ENCODE results near the gene DMRT1. TPM values are rescaled to one million over a fixed set of nuclear protein-coding genes. Genes with fewer than 3 reads are reported as not detected.
"Not testable (repeated sequence)": the region's sequence is repeated elsewhere in the genome, so short reads cannot be mapped to it uniquely, and the experiment has no call there.

The DMRT1 gene
- total and polyA plus RNA-seq, 2 donors (not counting 1 experiment from before 2014, with no cell fraction given), result not detected

DNA sequence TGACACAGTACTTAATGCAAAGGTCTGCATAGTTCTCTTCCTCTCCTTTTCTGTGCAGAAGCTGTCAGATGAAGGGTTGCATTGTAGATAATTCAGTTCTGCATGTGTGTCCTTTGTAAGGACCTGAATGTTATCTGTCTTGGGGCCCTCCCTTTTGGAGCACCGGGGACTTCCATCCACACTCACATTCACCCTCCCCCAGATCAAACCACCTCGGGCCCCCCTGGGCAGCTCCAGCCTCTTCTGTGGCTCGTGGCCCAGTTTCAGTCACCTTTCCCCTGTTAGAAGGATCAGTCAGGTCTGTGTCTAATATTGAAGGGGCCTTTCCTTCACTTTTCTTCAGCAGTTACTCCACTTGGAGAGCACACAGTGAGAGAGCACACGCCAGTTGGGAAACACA lies 11.0 kb downstream of the DMRT1 start:
- Histone ChIP-seq H3K79me2 (ENCODE audit: control insufficient read depth, insufficient read depth, low read length) (no peaks in the 10 kb centered on the region), H3K27ac (ENCODE audit: insufficient read depth, low read length) (no peak overlapping the region), H3K4me1 (ENCODE audit: control insufficient read depth, extremely low read depth, insufficient read depth, low read length) (no peaks in the 10 kb centered on the region), H3K4me3 (replicated peaks in 1 of 4; ENCODE audit: control extremely low read depth in 1 of 4, insufficient read depth in 1 of 4, low read depth in 3 of 4, low read length in 4 of 4) (no peak overlapping the region), H3K9ac (ENCODE audit: insufficient read depth, low read length) (no peak overlapping the region), H2AFZ (ENCODE audit: low read length) (no peak overlapping the region), H3K27me3 (ENCODE audit: control insufficient read depth, insufficient read depth, low read length) (no peaks in the 10 kb centered on the region), H4K20me1 (ENCODE audit: control insufficient read depth, extremely low read depth, insufficient read depth, low read length) (no peaks in the 10 kb centered on the region), H3K4me2 (ENCODE audit: extremely low read depth, insufficient read depth, low read length) (no peak overlapping the region), H3K9me3 (ENCODE audit: control insufficient read depth, insufficient read depth, low read depth, low read length) (no peaks in the 10 kb centered on the region), H3K36me3 (ENCODE audit: control insufficient read depth, insufficient read depth, low read length) (no peaks in the 10 kb centered on the region)
- no peak for TF ChIP-seq EZH2 (IDR thresholded peaks at IDR 0.05; ENCODE audit: low read length, missing control alignments)
- TF ChIP-seq, protein P1, sequence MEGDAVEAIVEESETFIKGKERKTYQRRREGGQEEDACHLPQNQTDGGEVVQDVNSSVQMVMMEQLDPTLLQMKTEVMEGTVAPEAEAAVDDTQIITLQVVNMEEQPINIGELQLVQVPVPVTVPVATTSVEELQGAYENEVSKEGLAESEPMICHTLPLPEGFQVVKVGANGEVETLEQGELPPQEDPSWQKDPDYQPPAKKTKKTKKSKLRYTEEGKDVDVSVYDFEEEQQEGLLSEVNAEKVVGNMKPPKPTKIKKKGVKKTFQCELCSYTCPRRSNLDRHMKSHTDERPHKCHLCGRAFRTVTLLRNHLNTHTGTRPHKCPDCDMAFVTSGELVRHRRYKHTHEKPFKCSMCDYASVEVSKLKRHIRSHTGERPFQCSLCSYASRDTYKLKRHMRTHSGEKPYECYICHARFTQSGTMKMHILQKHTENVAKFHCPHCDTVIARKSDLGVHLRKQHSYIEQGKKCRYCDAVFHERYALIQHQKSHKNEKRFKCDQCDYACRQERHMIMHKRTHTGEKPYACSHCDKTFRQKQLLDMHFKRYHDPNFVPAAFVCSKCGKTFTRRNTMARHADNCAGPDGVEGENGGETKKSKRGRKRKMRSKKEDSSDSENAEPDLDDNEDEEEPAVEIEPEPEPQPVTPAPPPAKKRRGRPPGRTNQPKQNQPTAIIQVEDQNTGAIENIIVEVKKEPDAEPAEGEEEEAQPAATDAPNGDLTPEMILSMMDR (conservative IDR thresholded peaks at IDR 0.05 in 1 of 2, IDR thresholded peaks at IDR 0.05 in 1 of 2; ENCODE audit: low read depth in 1 of 2, low read length in 2 of 2), result no peak
- no peak for DNase-seq (ENCODE audit: low read depth in 2 of 2)

DNA sequence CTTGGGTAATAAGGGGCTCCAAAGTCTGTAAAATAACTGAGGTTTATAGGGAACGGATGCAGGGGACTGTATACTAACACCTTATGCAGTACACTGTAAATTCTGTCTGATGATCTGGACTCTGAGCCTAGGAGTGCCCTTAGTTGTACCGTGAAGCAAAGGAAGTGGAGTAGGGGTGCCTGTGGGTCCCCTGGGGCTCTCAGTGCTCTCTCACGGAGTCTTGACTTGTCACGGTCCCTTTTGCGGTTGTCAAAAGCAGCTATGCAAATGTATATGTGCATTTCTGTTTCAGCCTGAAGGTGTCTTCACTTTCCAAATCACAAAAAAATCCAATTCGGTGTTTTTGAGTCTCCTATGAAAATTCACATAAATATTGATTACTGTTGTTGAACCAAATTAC lies 17.8 kb downstream of the DMRT1 start:
- H4K20me1 ChIP-seq (ENCODE audit: control insufficient read depth, extremely low read depth, insufficient read depth, low read length), result no peaks in the 10 kb centered on the region
- no peaks in the 10 kb centered on the region for H3K36me3 ChIP-seq (ENCODE audit: control insufficient read depth, insufficient read depth, low read length)
- H3K79me2 ChIP-seq (ENCODE audit: control insufficient read depth, insufficient read depth, low read length), result no peaks in the 10 kb centered on the region
- H3K4me2 ChIP-seq (ENCODE audit: extremely low read depth, insufficient read depth, low read length), result no peak overlapping the region
- no peaks in the 10 kb centered on the region for H3K4me1 ChIP-seq (ENCODE audit: control insufficient read depth, extremely low read depth, insufficient read depth, low read length)
- H2AFZ ChIP-seq (ENCODE audit: low read length), result no peak overlapping the region
- no peak overlapping the region for H3K27ac ChIP-seq (ENCODE audit: insufficient read depth, low read length)
- TF ChIP-seq EZH2 (IDR thresholded peaks at IDR 0.05; ENCODE audit: low read length, missing control alignments), result no peak
- TF ChIP-seq, protein P1 (conservative IDR thresholded peaks at IDR 0.05 in 1 of 2, IDR thresholded peaks at IDR 0.05 in 1 of 2; ENCODE audit: low read depth in 1 of 2, low read length in 2 of 2), result no peak
- no peak overlapping the region for H3K4me3 ChIP-seq (replicated peaks in 1 of 4; ENCODE audit: control extremely low read depth in 1 of 4, insufficient read depth in 1 of 4, low read depth in 3 of 4, low read length in 4 of 4)
- no peak for DNase-seq (ENCODE audit: low read depth in 2 of 2)
- H3K9ac ChIP-seq (ENCODE audit: insufficient read depth, low read length), result no peak overlapping the region
- H3K9me3 ChIP-seq (ENCODE audit: control insufficient read depth, insufficient read depth, low read depth, low read length), result no peaks in the 10 kb centered on the region
- H3K27me3 ChIP-seq (ENCODE audit: control insufficient read depth, insufficient read depth, low read length), result no peaks in the 10 kb centered on the region

DNA sequence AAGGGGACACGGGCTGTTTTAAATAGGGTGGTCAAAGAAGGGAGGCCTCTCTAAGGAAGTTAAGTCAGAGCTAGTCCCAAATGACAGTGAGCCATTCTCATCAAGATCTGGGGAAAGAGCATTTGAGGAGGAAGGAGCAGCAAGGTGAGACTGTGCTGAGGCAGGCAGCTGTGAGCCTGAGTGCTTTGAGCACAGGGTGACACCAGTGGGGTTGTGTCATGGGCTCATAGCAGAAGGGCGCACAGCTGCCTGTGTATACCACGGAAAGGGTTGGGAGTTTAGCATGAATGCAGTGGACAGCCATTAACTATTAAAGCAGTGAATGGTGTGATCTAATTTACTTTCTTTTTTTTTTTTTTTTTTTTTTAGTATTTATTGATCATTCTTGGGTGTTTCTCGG lies 19.2 kb downstream of the DMRT1 start:
- Histone ChIP-seq H4K20me1 (ENCODE audit: control insufficient read depth, extremely low read depth, insufficient read depth, low read length) (no peaks in the 10 kb centered on the region), H3K27me3 (ENCODE audit: control insufficient read depth, insufficient read depth, low read length) (no peaks in the 10 kb centered on the region), H3K4me2 (ENCODE audit: extremely low read depth, insufficient read depth, low read length) (no peak overlapping the region), H3K36me3 (ENCODE audit: control insufficient read depth, insufficient read depth, low read length) (no peaks in the 10 kb centered on the region), H3K4me1 (ENCODE audit: control insufficient read depth, extremely low read depth, insufficient read depth, low read length) (no peaks in the 10 kb centered on the region), H3K9ac (ENCODE audit: insufficient read depth, low read length) (no peak overlapping the region), H3K9me3 (ENCODE audit: control insufficient read depth, insufficient read depth, low read depth, low read length) (no peaks in the 10 kb centered on the region), H3K4me3 (replicated peaks in 1 of 4; ENCODE audit: control extremely low read depth in 1 of 4, insufficient read depth in 1 of 4, low read depth in 3 of 4, low read length in 4 of 4) (no peak overlapping the region), H3K79me2 (ENCODE audit: control insufficient read depth, insufficient read depth, low read length) (no peaks in the 10 kb centered on the region), H2AFZ (ENCODE audit: low read length) (no peak overlapping the region), H3K27ac (ENCODE audit: insufficient read depth, low read length) (no peak overlapping the region)
- no peak for DNase-seq (ENCODE audit: low read depth in 2 of 2)
- TF ChIP-seq EZH2 (IDR thresholded peaks at IDR 0.05; ENCODE audit: low read length, missing control alignments), result no peak
- TF ChIP-seq, protein P1 (conservative IDR thresholded peaks at IDR 0.05 in 1 of 2, IDR thresholded peaks at IDR 0.05 in 1 of 2; ENCODE audit: low read depth in 1 of 2, low read length in 2 of 2), result no peak

DNA sequence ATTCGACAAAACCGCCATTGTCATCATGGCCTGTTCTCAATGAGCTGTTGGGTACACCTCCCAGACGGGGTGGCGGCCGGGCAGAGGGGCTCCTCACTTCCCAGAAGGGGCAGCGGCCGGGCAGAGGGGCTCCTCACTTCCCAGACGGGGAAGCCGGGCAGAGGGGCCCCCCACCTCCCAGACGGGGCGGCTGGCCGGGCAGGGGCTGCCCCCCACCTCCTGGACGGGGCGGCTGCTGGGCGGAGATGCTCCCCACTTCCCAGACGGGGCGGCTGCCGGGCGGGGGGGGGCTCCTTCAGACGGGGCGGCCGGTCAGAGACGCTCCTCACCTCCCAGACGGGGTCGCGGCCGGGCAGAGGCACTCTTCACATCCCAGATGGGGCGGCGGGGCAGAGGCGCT lies 20.0 kb downstream of the DMRT1 start:
- H3K9ac ChIP-seq (ENCODE audit: insufficient read depth, low read length); DNase-seq (ENCODE audit: low read depth in 2 of 2); H4K20me1 ChIP-seq (ENCODE audit: control insufficient read depth, extremely low read depth, insufficient read depth, low read length); H2AFZ ChIP-seq (ENCODE audit: low read length); H3K4me1 ChIP-seq (ENCODE audit: control insufficient read depth, extremely low read depth, insufficient read depth, low read length); H3K79me2 ChIP-seq (ENCODE audit: control insufficient read depth, insufficient read depth, low read length); H3K36me3 ChIP-seq (ENCODE audit: control insufficient read depth, insufficient read depth, low read length); H3K27ac ChIP-seq (ENCODE audit: insufficient read depth, low read length); H3K27me3 ChIP-seq (ENCODE audit: control insufficient read depth, insufficient read depth, low read length); H3K4me2 ChIP-seq (ENCODE audit: extremely low read depth, insufficient read depth, low read length); H3K9me3 ChIP-seq (ENCODE audit: control insufficient read depth, insufficient read depth, low read depth, low read length); H3K4me3 ChIP-seq (replicated peaks in 1 of 4; ENCODE audit: control extremely low read depth in 1 of 4, insufficient read depth in 1 of 4, low read depth in 3 of 4, low read length in 4 of 4): not testable (repeated sequence)

Data from fibroblast of lung (primary cell).